CD4-positive, alpha-beta T cell treated with Interleukin-4 for 1 hour (primary cell): ENCODE data around the gene CCDC69.
"Not testable (repeated sequence)": the region's sequence is repeated elsewhere in the genome, so short reads cannot be mapped to it uniquely, and the experiment has no call there.

Experiments used
- DNase-seq, 2 donors: peaks; one replicate each; pipeline ENCODE4 v3.0.0-alpha.2; 2020 to 2022

Gene CCDC69

DNA sequence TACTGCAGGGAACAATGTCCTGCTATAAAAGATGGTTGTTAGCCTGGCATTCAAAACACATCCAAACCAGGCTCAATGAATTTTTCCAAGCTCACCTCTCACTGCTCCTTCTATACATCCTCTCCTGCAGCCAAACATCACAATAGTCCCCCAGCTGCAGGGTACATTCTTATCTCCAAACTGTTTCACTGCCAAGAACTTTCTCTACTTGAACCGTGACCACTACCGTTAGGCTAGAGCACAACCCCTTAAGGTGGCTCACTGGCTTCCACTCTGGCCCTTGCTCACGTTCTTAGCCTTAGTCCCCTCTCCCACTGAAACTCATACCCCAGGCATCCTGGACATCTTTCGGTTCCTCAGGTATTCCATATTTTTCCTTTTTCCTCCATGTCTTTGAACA, 37.4 kb downstream of the CCDC69 start:
- no peak for DNase-seq

DNA sequence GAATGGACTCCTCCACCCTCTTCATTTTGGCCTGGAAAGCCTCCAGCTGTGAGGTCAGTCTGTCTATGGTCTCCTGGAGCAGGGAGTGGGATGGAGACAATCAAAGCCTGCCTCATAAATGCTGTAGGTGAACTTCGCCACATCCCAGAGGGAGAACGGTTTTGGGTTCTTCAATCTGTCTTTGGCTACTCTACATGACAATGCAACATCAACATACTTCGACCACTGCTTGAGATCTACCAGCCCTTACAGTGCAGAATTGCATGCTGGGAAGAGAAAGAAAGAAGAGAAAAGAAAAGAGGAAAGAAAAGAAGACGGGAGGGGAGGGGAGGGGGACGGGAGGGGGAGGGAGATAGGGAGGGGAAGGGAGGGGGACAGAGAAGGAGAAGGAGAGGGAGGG, 37.8 kb downstream of the CCDC69 start:
- no peak for DNase-seq

GRCh38 chr5:151184316-151185042, 39.4 kb downstream of the CCDC69 start:
- DNase-seq: no peak

DNA sequence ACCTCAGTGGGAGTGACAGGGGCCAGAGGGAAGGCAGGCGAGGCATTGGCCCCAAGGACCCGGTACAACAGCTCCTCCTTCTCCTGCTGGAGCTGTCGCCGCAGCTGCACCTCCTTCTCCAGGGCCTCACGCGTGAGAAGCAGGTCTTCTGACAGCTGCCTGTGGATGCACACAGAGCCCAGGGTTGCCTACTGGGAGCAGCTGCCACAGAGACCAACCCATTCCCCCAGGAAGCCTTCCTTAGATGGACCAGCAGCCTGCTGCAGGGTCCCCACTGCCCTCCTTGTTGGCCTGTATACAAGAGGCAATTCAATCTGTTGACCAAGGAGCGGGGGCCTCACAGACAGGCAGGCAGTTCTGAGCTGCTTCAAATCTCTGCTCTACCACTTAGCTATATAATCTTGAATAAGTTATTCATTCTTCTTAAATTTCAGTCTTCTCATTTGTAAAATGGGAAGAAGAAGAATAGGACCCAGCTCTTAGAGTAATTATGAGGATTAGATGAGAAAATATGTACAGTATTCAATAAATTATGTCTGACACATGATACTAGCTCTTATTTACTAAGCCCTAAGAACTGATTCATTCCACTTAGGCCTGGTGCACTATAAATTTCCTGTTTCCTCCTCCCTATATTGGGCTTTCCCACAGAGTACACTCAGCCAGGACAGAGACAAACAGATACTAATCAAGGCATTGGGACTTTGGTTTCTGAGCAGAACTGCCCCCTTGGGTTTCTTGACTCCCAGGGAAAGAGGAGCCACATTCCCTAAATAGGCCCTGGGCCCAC, 40.2 kb downstream of the CCDC69 start:
- no peak for DNase-seq

DNA sequence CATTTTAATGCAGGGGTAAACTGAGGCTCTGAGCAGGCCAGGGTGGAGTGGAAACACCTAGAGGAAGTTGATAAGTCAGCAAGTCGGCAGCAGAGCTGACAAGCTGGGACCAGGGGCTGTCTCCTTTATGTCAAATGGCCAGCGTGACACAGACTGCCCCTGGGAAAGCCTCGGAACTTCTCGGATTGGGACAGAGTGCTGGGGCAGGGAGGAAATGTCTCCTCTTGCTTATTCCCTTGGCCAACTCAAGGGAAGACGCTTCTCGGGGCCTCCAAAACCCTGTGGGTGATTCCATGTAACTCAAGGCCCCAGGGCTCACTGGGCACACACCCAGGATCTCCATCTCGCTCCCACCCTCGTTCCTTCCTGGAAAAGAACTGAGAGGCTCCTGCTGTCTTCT, 40.9 kb downstream of the CCDC69 start:
- DNase-seq: no peak

DNA sequence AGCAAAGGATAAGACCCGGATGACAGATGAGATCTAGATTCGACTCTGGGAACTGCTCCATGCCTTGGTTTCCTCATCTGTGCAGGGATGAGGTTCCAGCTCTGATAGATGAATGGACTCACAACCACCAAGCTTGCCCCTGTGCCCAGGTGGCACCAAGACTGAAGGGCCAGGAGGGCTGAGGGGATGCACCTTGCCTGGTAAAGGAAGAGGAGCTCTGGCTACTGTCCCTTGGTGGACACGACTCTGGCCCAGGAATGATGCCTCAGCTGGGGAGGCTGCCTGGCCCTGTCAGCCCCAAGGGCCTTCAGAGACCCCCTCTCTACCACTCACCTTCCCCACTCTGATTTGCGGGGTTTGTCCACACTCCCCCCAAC, 41.4 kb downstream of the CCDC69 start:
- DNase-seq: no peak

DNA sequence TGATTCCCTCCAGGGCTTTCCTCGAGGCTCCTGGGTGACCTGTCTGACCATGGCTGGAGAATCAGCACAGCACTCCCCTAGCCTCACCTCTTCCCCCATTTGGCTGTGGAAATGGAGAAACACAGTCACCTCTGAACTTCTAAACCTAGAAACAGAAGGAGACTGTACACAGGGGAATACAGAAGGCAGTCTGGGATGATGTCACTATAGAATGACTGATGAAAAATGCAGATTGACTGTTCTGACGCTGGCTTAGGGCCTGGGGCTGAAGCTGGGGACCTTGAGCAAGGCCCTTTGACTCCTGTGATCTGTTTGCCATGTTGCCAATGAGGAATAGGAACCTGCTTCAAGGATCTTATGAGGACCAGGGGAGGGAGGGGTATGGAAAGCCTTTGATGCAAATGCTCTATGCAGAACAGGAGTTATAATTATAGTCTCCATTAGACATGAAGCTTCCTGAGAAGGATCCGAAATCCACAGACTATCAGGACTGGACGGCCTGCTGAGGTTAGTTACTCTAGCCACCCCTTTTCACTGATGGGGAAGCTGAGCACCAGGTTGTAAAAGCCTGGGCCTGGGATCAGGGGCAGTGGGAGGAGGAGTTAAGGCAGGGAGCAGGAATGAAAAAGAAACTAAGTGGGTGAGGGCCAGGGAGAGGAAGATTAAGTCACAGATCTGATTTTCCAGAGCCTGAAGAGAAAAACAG, 41.9 kb downstream of the CCDC69 start:
- DNase-seq: no peak

GRCh38 chr5:151180291-151180690, 43.6 kb downstream of the CCDC69 start:
- no peak for DNase-seq

DNA sequence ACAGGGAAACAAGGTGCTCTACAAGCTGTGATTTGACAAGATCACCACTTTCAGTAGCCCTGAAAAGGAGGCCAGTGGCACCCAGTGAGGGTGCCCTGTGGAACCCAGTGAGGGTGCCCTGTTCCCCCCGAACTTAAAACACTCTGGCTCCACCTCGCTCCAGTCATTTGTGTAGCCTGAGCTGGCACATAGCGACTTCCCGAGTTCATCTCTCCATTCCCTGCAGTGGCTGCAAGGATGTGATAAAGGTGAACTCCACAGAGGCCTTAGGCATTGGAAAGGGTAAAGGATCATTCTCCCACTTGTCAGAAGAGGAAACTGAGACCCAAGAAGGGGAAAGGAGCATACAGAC, 44.4 kb downstream of the CCDC69 start:
- no peak for DNase-seq

GRCh38 chr5:151178777-151179488, 45.0 kb downstream of the CCDC69 start:
- no peak for DNase-seq

DNA sequence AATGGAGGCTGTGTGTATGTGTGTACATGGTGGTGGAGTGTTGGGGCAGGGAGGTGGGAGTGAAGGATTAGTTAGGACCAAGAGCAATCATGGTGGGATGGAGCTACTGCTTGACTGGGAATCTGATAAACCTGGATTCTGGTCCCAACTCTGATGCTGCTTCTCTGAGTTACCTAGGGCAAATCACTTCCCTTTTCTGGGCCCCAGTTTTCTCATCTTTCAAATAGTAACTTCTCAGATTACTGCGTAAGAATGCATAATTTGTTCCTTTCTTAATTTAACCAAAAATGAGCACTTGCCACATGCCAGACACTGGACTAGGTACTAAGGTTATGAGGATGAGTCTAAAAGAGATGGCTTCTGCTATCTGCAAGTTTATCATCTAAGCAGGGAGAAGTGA, 45.5 kb downstream of the CCDC69 start:
- no peak for DNase-seq

DNA sequence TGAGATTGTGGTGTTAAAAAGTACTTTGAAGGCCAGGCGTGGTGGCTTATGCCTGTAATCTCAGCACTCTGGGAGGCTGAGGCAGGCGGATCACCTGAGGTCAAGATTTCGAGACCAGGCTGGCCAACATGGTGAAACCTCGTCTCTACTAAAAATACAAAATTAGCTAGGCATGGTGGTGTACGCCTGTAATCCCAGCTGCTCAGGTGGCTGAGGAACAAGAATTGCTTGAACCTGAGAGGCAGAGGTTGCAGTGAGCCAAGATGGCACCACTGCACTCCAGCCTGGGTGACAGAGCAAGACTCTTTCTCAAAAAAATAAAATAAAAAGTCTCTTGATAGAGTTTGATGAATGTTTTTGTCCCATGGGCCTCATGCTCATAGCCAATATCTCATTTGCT, 47.6 kb downstream of the CCDC69 start:
- not testable (repeated sequence) for DNase-seq

GRCh38 chr5:151174612-151175101, 49.2 kb downstream of the CCDC69 start:
- DNase-seq: no peak

DNA sequence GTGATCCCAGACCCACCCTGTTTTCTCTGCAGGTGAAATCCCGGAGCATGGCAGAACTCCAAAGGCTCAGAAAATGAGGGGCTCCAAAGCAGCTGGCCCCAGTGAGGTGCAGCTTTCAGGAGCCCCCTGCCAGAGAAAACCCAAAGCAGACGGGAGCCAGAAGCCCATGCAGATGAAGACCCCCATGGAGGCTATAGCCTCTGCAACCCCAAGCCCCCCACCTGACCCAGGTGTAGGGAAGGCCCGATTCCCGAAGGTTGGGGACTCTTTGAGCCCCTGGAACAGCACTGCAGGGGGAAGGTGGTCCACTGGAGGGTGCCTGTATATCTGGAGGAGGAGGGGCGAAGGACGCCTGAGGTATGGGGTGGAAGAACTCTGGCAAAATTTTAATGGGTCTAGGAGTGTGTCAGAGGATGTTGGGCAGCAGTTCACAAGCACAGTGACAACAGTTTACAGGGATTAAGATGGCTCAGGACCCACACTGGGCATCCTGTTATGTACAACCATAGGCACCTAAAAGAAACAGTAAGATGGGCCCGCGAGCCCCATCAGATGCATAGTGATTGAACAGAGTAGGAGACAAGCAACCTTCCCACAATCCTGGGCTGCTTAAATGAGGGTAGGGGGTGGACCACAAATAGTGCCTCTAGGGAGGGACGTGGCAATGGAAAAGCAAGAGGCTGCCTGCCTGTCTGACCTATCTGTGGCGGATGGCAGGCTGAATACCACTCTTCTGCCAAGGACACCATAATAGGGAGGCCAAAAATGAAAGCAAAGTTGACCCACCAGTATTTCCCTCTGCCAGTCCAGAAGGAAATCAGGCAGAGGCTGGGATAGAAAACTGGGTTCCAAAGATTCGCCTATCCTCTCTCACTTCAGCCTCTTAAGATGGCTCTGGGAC, 49.9 kb downstream of the CCDC69 start:
- no peak for DNase-seq

DNA sequence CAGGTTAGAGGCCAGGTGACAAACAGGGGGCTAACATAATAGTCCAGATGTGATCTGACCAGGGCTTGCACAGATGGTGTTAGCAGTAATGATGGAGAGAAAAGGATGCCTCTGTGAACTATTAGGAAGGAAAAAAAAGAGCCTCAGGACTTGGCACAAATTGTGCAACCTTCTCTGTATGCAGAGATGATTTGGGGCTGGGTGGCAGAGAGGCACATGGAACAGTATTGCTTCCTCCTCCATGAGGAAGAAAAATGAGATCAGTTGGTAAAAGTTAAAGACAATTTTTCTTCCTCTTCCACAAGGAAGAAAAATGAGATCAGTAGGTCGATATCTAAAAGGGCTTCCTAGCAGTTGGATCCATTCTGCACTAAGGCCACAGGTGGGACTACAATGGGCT, 52.4 kb downstream of the CCDC69 start:
- DNase-seq: no peak

DNA sequence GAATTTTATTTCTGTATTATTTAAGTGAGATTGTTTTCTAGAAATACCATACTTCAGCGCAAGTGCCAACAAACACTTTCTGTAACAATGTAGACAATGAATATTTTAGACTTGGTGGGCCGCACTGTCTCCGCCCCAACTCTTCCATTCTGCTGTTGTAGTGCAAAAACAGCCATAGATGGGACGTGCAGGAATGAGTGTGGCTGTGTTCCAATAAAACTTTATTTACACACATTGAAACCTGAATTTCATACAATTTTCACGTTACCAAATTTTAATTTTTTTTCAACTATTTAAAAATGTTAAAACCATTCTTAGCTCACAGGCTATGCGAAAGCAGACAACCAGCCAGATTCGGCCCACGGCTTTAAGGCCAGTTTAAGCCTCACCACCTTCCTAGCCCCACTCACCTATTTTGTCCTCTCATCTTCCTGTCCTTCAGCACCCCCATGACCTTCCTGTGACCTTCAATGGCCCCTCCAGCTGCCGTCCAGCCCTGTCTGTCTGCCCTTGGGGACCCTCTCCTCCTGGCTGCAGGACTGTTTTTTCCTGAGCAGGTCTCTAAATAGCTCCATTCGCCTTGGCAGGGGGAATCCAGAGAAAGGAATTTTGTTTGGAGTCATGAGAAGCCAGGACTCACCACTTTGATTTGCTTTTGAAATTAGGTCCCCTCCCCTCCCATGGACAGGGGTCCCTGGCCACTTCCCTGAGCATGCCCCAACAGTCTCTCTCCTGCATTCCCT, 55.1 kb downstream of the CCDC69 start:
- DNase-seq: no peak

- no peak for DNase-seq
These were observed 56.9 kb downstream of the CCDC69 start for GRCh38 chr5:151167022-151167421.

DNA sequence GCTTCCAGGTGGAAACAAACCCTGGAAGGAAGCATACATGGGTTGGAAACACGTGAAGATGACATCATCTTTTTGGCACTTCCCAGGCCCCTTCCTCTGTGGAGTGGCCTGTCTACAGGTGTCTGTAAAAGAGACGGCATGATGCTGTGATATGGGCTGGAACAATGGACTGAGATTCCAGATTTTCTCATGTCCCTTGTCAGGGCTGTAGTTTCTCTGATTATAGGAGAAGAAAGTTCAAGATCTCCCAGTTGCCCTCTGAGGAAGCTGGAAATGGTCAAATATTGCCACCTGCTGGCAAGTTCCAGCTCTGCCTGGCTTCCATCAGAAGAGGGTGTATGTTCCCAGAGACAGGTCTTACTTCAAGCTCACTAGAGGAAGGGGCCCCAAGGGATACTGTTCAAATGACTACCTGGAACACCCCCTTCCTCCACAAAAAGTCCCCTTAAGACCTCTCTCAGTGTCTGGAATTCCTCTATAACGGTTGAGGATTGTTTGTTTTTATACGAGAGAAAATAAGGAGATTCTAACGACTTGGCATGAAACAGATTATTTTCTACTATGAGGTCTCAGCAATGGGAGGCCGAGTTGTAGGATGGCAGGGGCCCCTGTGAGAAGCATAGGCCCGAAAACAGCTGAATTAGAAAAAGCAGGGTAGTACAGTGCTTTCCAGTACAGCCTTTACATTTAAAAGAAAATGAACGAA, 59.1 kb downstream of the CCDC69 start:
- DNase-seq: peak; percentile 87

- DNase-seq: no peak
These were observed 61.1 kb downstream of the CCDC69 start for GRCh38 chr5:151162776-151163175.

DNA sequence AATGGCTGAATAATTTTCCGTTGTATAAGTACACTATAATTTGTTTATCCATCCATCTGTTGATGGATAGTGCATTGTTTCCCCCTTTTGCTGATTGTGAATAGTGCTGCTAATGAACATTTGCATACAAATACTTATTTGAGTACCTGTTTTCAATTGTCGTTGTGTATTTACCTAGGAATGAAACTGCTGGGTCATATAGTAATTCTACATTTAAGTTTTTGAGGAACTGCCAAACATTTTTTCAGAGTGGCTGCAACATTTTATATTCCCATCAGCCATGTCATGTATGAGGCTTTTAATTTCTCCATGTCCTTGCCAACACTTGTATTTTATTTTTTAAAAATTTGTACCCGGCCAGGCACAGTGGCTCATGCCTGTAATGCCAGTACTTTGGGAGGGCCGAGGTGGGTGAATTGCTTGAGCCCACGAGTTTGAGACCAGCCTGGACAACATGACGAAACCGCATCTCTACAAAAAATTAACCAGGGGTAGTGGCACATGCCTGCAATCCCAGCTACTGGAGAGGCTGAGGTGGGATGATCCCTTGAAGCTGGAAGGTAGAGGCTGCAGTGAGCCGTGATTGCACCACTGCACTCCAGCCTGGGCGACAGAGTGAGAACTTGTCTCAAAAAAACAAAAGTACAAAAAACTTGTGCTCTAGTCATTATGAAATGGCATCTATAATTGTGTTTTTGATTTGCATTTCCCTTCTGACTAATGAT, 64.1 kb downstream of the CCDC69 start:
- DNase-seq: no peak
